ENCODE data around the gene CLCNKA.
"Not testable (repeated sequence)": the region's sequence is repeated elsewhere in the genome, so short reads cannot be mapped to it uniquely, and the experiment has no call there.

The CLCNKA gene

DNA sequence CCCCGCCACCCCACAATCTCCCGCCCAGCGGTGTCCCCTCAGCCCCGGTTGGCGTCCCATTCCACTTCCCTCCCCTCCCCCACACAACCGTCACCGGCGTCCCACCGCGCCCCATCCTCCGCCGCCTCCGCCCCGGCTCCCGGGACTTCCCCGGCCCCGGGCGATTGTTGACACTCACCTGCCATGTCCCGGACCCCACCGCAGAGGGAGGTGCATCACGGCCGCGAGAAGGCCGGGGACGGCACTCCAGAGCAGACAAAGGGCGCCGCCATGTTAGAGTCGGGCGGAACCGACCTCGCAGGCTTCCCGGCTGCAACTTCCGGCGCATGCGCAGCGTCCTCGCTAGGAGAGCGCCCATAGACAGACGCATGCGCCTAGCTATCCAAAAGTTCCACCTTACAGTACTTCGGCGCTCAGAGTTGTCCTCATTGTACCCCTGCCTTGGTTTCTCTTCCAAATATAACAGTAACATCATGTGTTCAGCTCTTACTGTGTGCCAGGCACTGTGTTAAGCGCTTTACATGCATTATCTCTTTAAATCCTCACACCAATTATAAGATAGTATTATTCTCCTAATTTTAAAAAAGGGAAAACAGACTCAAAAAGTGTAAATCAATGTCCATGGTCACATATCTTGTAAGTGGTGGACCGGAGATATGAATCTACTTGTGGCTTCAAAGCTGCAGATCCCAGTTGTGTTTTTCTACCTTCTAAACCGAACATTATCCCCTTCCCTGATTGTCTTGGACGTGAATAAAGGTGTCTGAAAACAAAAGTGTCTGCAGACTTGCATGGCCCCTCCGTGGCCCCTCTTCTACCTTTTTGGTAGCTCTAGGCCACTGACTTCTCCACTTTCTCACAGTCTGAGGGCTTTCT is 45.8 kb upstream of the CLCNKA start, which contains the start of gene ZBTB17:
ZBTB17 (minus strand) TSS at position 297 of the 876 bp plus-strand sequence. CDS start 27,606 bp downstream, outside the sequence.
- Histone ChIP-seq H3K4me1 (ENCODE audit: insufficient read depth, poor library complexity, severe bottlenecking) (peaks cover 5% of the 10 kb centered on the region), H3K36me3 (ENCODE audit: low read depth) (peaks cover 20% of the 10 kb centered on the region), H3K9me3 (ENCODE audit: severe bottlenecking) (no peaks in the 10 kb centered on the region), H3K27ac (ENCODE audit: poor library complexity, severe bottlenecking) (peak within 1 kb of the TSS; percentile 38), H3K4me3 (ENCODE audit: severe bottlenecking) (peak within 1 kb of the TSS; percentile 64), H3K27me3 (ENCODE audit: insufficient read depth, poor library complexity, severe bottlenecking) (no peaks in the 10 kb centered on the region)
- ATAC-seq (ENCODE audit: low read depth) (peak; percentile 94), DNase-seq (ENCODE audit: low spot score) (peak; percentile 92)
- TF ChIP-seq, protein P1, sequence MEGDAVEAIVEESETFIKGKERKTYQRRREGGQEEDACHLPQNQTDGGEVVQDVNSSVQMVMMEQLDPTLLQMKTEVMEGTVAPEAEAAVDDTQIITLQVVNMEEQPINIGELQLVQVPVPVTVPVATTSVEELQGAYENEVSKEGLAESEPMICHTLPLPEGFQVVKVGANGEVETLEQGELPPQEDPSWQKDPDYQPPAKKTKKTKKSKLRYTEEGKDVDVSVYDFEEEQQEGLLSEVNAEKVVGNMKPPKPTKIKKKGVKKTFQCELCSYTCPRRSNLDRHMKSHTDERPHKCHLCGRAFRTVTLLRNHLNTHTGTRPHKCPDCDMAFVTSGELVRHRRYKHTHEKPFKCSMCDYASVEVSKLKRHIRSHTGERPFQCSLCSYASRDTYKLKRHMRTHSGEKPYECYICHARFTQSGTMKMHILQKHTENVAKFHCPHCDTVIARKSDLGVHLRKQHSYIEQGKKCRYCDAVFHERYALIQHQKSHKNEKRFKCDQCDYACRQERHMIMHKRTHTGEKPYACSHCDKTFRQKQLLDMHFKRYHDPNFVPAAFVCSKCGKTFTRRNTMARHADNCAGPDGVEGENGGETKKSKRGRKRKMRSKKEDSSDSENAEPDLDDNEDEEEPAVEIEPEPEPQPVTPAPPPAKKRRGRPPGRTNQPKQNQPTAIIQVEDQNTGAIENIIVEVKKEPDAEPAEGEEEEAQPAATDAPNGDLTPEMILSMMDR (IDR thresholded peaks at IDR 0.05; ENCODE audit: poor library complexity, severe bottlenecking), result no peak

DNA sequence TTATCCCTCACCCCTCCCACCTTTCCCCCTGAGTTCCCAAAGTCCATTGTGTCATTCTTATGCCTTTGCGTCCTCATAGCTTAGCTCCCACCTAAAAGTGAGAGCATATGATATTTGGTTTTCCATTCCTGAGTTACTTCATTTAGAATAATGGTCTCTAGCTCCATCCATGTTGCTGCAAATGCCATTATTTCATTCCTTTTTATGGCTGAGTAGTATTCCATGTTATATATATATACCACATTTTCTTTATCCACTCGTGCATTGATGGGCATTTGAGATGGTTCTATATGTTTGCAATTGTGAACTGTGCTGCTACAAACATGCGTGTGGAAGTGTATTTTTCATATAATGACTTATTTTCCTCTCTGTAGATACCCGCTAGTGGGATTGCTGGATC is 43.9 kb upstream of the CLCNKA start:
- H3K36me3 ChIP-seq (ENCODE audit: low read depth); H3K27ac ChIP-seq (ENCODE audit: poor library complexity, severe bottlenecking); DNase-seq (ENCODE audit: low spot score); H3K9me3 ChIP-seq (ENCODE audit: severe bottlenecking); H3K4me1 ChIP-seq (ENCODE audit: insufficient read depth, poor library complexity, severe bottlenecking); ATAC-seq (ENCODE audit: low read depth); H3K27me3 ChIP-seq (ENCODE audit: insufficient read depth, poor library complexity, severe bottlenecking); H3K4me3 ChIP-seq (ENCODE audit: severe bottlenecking): not testable (repeated sequence)

DNA sequence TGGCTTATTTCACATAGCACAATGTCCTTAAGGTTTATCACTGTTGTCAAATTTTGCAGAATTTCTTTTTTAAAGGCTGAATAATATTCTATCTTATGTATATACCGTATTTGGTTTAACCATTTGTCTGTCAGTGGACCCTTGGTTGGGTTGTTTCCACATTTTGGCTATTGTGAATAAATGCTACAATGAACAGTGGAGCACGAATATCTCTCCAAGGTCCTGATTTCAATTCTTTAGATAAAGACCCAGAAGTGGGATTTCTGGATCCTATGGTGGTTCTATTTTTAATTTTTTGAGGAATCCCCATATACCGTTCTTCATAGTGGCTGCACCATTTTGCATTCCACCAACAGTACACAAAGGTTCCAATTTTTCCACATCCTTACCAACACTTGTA is 40.2 kb upstream of the CLCNKA start:
- H3K27ac ChIP-seq (ENCODE audit: poor library complexity, severe bottlenecking), result no peak overlapping the region
- ATAC-seq (ENCODE audit: low read depth), result no peak
- H3K36me3 ChIP-seq (ENCODE audit: low read depth), result no peaks in the 10 kb centered on the region
- H3K4me3 ChIP-seq (ENCODE audit: severe bottlenecking), result no peak overlapping the region
- H3K9me3 ChIP-seq (ENCODE audit: severe bottlenecking), result peaks cover 4% of the 10 kb centered on the region
- no peak for DNase-seq (ENCODE audit: low spot score)
- TF ChIP-seq, protein P1 (IDR thresholded peaks at IDR 0.05; ENCODE audit: poor library complexity, severe bottlenecking), result no peak
- no peaks in the 10 kb centered on the region for H3K4me1 ChIP-seq (ENCODE audit: insufficient read depth, poor library complexity, severe bottlenecking)
- no peaks in the 10 kb centered on the region for H3K27me3 ChIP-seq (ENCODE audit: insufficient read depth, poor library complexity, severe bottlenecking)

DNA sequence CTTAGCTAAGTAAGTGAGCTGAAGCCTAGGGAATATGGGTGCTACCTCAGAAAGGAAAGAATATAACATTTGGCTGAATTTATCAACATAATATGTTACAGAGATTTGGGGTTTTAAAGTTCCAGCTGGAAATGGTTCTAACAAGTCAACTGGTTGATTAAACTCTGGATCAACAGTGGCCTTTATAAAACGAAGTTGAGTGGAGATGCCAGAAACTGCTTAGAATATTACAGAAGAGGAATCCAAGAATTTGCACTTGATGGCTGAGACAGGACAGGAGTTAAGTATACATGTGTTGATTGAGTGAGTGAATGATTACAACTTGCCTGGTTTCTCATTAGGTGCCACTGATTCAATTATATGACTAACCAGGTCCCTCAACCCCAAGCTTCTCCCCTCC is 38.6 kb upstream of the CLCNKA start:
- Histone ChIP-seq H3K4me1 (ENCODE audit: insufficient read depth, poor library complexity, severe bottlenecking) (no peaks in the 10 kb centered on the region), H3K27me3 (ENCODE audit: insufficient read depth, poor library complexity, severe bottlenecking) (no peaks in the 10 kb centered on the region), H3K9me3 (ENCODE audit: severe bottlenecking) (peaks cover 4% of the 10 kb centered on the region), H3K36me3 (ENCODE audit: low read depth) (no peaks in the 10 kb centered on the region), H3K4me3 (ENCODE audit: severe bottlenecking) (no peak overlapping the region), H3K27ac (ENCODE audit: poor library complexity, severe bottlenecking) (no peak overlapping the region)
- TF ChIP-seq, protein P1 (IDR thresholded peaks at IDR 0.05; ENCODE audit: poor library complexity, severe bottlenecking), result no peak
- no peak for DNase-seq (ENCODE audit: low spot score)
- ATAC-seq (ENCODE audit: low read depth), result no peak

DNA sequence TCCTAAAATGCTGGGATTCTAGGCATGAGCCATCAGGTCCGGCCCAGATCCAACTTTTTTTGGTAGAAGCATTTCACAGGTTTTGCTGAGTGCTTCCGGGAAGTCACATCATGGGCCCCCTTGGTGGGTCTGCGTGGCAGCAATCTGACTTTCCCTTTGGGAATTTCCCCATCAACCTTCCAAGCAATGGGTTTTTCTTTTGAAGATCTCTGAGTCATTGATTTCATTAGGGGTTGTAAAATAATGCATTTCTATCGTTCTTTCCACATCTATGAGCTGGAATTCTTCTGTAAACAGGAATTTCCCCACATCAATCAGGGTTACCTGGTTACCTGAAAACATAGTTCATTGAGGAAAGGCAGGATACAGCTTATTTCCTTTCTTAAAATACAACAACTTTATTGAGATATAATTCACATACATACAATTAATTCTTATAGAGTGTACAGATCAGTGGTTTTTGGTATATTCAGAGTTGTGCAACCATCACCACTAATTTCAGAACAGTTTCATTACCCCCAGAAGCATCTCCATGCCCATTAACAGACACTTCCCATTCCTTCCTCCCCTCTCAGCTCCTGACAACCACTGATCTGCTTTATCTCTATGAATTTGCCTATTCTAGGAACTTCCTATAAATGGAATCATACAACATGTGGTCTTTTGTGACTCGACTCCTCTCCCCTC is 36.1 kb upstream of the CLCNKA start:
- H3K27ac ChIP-seq (ENCODE audit: poor library complexity, severe bottlenecking), result no peak overlapping the region
- no peaks in the 10 kb centered on the region for H3K36me3 ChIP-seq (ENCODE audit: low read depth)
- H3K4me3 ChIP-seq (ENCODE audit: severe bottlenecking), result no peak overlapping the region
- no peaks in the 10 kb centered on the region for H3K27me3 ChIP-seq (ENCODE audit: insufficient read depth, poor library complexity, severe bottlenecking)
- TF ChIP-seq, protein P1 (IDR thresholded peaks at IDR 0.05; ENCODE audit: poor library complexity, severe bottlenecking), result no peak
- H3K4me1 ChIP-seq (ENCODE audit: insufficient read depth, poor library complexity, severe bottlenecking), result no peaks in the 10 kb centered on the region
- DNase-seq (ENCODE audit: low spot score) (no peak), ATAC-seq (ENCODE audit: low read depth) (peak; percentile 66)
- H3K9me3 ChIP-seq (ENCODE audit: severe bottlenecking), result peaks cover 4% of the 10 kb centered on the region

All from RWPE2 (cell line).